ES-I3 (cell line): Measurements from ENCODE around the gene BMERB1.
"Not testable (repeated sequence)": the region's sequence is repeated elsewhere in the genome, so short reads cannot be mapped to it uniquely, and the experiment has no call there.

Experiments used
- H3K36me3 ChIP-seq: 2 replicates; pipeline ENCODE4 v1.6.1; 2013; ENCODE audit warnings: mild to moderate bottlenecking, low read length, control low read depth, moderate library complexity; ENCODE audit not compliant: insufficient read depth
- H3K4me1 ChIP-seq: 2 replicates; pipeline ENCODE4 v1.6.1; 2013; ENCODE audit warnings: mild to moderate bottlenecking, control low read depth, low read length; ENCODE audit not compliant: insufficient read depth
- H3K9ac ChIP-seq: 2 replicates; pipeline ENCODE4 v1.6.1; 2013; ENCODE audit warnings: low read depth, mild to moderate bottlenecking, low read length, moderate library complexity
- H3K9me3 ChIP-seq: 2 replicates; pipeline ENCODE4 v1.6.1; 2013; ENCODE audit warnings: mild to moderate bottlenecking, low read length, moderate library complexity; ENCODE audit not compliant: control insufficient read depth, insufficient read depth

Gene BMERB1

GRCh38 chr16:15407756-15408155 is 26.6 kb upstream of the BMERB1 start:
- not testable (repeated sequence) for H3K9me3 ChIP-seq, H3K9ac ChIP-seq, H3K36me3 ChIP-seq, H3K4me1 ChIP-seq

- not testable (repeated sequence) for H3K9me3 ChIP-seq, H3K4me1 ChIP-seq, H3K9ac ChIP-seq, H3K36me3 ChIP-seq
These were observed 24.9 kb upstream of the BMERB1 start for GRCh38 chr16:15409476-15409875.

- no peaks in the 10 kb centered on the region for H3K9me3 ChIP-seq
- H3K4me1 ChIP-seq = no peaks in the 10 kb centered on the region
- no peaks in the 10 kb centered on the region for H3K36me3 ChIP-seq
- no peak overlapping the region for H3K9ac ChIP-seq
These were observed 18.8 kb upstream of the BMERB1 start for GRCh38 chr16:15415511-15415985.

GRCh38 chr16:15417197-15417596 is 17.2 kb upstream of the BMERB1 start:
- Histone ChIP-seq H3K9me3 (no peaks in the 10 kb centered on the region), H3K9ac (no peak overlapping the region), H3K4me1 (no peaks in the 10 kb centered on the region), H3K36me3 (no peaks in the 10 kb centered on the region)

- Histone ChIP-seq H3K4me1 (no peaks in the 10 kb centered on the region), H3K9me3 (no peaks in the 10 kb centered on the region), H3K36me3 (no peaks in the 10 kb centered on the region), H3K9ac (no peak overlapping the region)
These were observed 16.2 kb upstream of the BMERB1 start for GRCh38 chr16:15418206-15418605.

- H3K4me1 ChIP-seq, H3K9ac ChIP-seq, H3K9me3 ChIP-seq, H3K36me3 ChIP-seq: not testable (repeated sequence)
These were observed 12.7 kb upstream of the BMERB1 start for GRCh38 chr16:15421696-15422095.

- no peaks in the 10 kb centered on the region for H3K4me1 ChIP-seq
- no peaks in the 10 kb centered on the region for H3K36me3 ChIP-seq
- H3K9ac ChIP-seq = no peak overlapping the region
These were observed 12.2 kb upstream of the BMERB1 start for GRCh38 chr16:15422222-15422621.

GRCh38 chr16:15425861-15426260 is 8.5 kb upstream of the BMERB1 start:
- H3K9ac ChIP-seq = no peak overlapping the region
- no peaks in the 10 kb centered on the region for H3K4me1 ChIP-seq
- H3K9me3 ChIP-seq = no peaks in the 10 kb centered on the region
- no peaks in the 10 kb centered on the region for H3K36me3 ChIP-seq

More at GRCh38 chr16:15422222-15422621, 12.2 kb upstream of the BMERB1 start:
- H3K9me3 ChIP-seq = no peaks in the 10 kb centered on the region

- H3K9me3 ChIP-seq = no peaks in the 10 kb centered on the region
- H3K4me1 ChIP-seq = no peaks in the 10 kb centered on the region
- H3K9ac ChIP-seq = no peak overlapping the region
- no peaks in the 10 kb centered on the region for H3K36me3 ChIP-seq
These were observed 7.6 kb upstream of the BMERB1 start for GRCh38 chr16:15426796-15427195.

- Histone ChIP-seq H3K4me1 (no peaks in the 10 kb centered on the region), H3K9ac (no peak overlapping the region), H3K9me3 (no peaks in the 10 kb centered on the region), H3K36me3 (no peaks in the 10 kb centered on the region)
These were observed 6.6 kb upstream of the BMERB1 start for GRCh38 chr16:15427648-15428239.

GRCh38 chr16:15430884-15431283 is 3.5 kb upstream of the BMERB1 start:
- H3K4me1 ChIP-seq, H3K9me3 ChIP-seq, H3K9ac ChIP-seq, H3K36me3 ChIP-seq: not testable (repeated sequence)

- peak overlapping the region; percentile 87; the same call in 1 of the 2 replicates for H3K9ac ChIP-seq
- no peaks in the 10 kb centered on the region for H3K36me3 ChIP-seq
- H3K4me1 ChIP-seq = no peaks in the 10 kb centered on the region
- H3K9me3 ChIP-seq = no peaks in the 10 kb centered on the region
These were observed 336 bp upstream of the BMERB1 start for GRCh38 chr16:15434079-15434424.

- Histone ChIP-seq H3K9ac (peak overlapping the region; percentile 87), H3K4me1 (no peaks in the 10 kb centered on the region), H3K36me3 (no peaks in the 10 kb centered on the region; the same call in none of the 2 replicates), H3K9me3 (no peaks in the 10 kb centered on the region)
These were observed 952 bp downstream of the BMERB1 start for GRCh38 chr16:15435216-15435864.

GRCh38 chr16:15439102-15439501 is 4.7 kb downstream of the BMERB1 start:
- H3K36me3 ChIP-seq = no peaks in the 10 kb centered on the region; the same call in none of the 2 replicates
- no peaks in the 10 kb centered on the region for H3K4me1 ChIP-seq

GRCh38 chr16:15439521-15439920 is 5.1 kb downstream of the BMERB1 start:
- Histone ChIP-seq H3K36me3 (no peaks in the 10 kb centered on the region; the same call in none of the 2 replicates), H3K9ac (no peak overlapping the region), H3K4me1 (no peaks in the 10 kb centered on the region), H3K9me3 (no peaks in the 10 kb centered on the region)

More at GRCh38 chr16:15439102-15439501, 4.7 kb downstream of the BMERB1 start:
- no peak overlapping the region for H3K9ac ChIP-seq
- no peaks in the 10 kb centered on the region for H3K9me3 ChIP-seq
